Left lung (tissue), 10 donors: ENCODE measurements around the gene SLC19A1. TPM values are rescaled to one million over a fixed set of nuclear protein-coding genes. Genes with fewer than 3 reads are reported as not detected.

ENCODE experiments used
- ATAC-seq: fragments of 200-7000 bp; cut with Tn5 transposase; one replicate; pipeline ENCODE4 v1.9.1; 2020; ENCODE audit warnings: moderate library complexity
- DNase-seq, 4 donors: peaks; one replicate each; pipeline ENCODE4 v3.0.0-alpha.2; 2013 to 2020
- H3K27ac ChIP-seq, 2 donors: fragments of 200-600 bp; sonication (generic) in 1 of 2; one replicate each; pipeline versions ENCODE4 v1.5.0 to v1.8.0; 2020 to 2021
- H3K27me3 ChIP-seq, 2 donors: fragments of 200-600 bp; sonication (generic) in 1 of 2; one replicate each; pipeline versions ENCODE4 v1.5.0 to v1.8.0; 2020 to 2021
- H3K36me3 ChIP-seq, 2 donors: fragments of 200-600 bp; sonication (generic) in 1 of 2; one replicate each; pipeline versions ENCODE4 v1.5.0 to v1.8.0; 2020 to 2021
- H3K4me1 ChIP-seq, 2 donors: fragments of 200-600 bp; one replicate each; pipeline ENCODE4 v1.8.0; 2021
- H3K4me3 ChIP-seq, 2 donors: fragments of 200-600 bp; sonication (generic) in 1 of 2; one replicate each; pipeline versions ENCODE4 v1.5.0 to v1.8.0; 2020 to 2021; ENCODE audit warnings: mild to moderate bottlenecking in 1 of 2
- H3K9me3 ChIP-seq, 2 donors: fragments of 200-600 bp; sonication (generic) in 1 of 2; one replicate each; pipeline versions ENCODE4 v1.5.0 to v1.8.0; 2020 to 2021
- CTCF ChIP-seq, 2 donors: fragments of 200-600 bp; sonication (generic) in 1 of 2; IDR thresholded peaks; one replicate each; pipeline versions ENCODE4 v1.5.0 to v1.8.0; 2021; ENCODE audit warnings: antibody characterized with exemption in 2 of 2
- intact Hi-C, 2 donors: fragments of 100-400 bp; cut with DNase I; formaldehyde crosslinking; loops; one replicate each; pipeline versions ENCODE4 v1.11.2 to v1.14.2; 2022
- polyA plus RNA-seq, 6 donors: library from polyadenylated mRNA; unstranded; fragments of 120-200 nt; gene quantifications; one replicate each; pipeline ENCODE4 v1.2.1, GENCODE V29; 2013; ENCODE audit not compliant: insufficient read length in 6 of 6
- total RNA-seq, 2 donors: library from RNA; stranded (reverse); fragmentation: NEBNext Ultra II Directional; extraction: Animal tissue kit (Norgen Biotek cat#: 25700); gene quantifications; one replicate each; pipeline ENCODE4 v1.2.1, GENCODE V29; 2021
- donor health status: DM: no; HTN: yes; CAD: no.
- donor health status: DM: no; HTN: no; CAD: no.

SLC19A1 gene
- total and polyA plus RNA-seq, 8 donors = 22.4 to 50.4 (median 27.2) TPM

GRCh38 chr21:45475797-45476570 lies 66.3 kb downstream of the SLC19A1 start:
- intact Hi-C loops = no loop called here
- Histone ChIP-seq H3K9me3 (no peaks in the 10 kb centered on the region), H3K36me3 (peaks cover 0 to 28% of the 10 kb centered on the region in 2 donors), H3K27ac (no peak overlapping the region), H3K4me1 (peaks cover 22 to 40% of the 10 kb centered on the region in 2 donors), H3K4me3 (no peak overlapping the region), H3K27me3 (no peaks in the 10 kb centered on the region)
- TF ChIP-seq CTCF (IDR thresholded peaks at IDR 0.05) = no peak
- peak in 1 of 4 donors; percentile 63 for DNase-seq
- no peak for ATAC-seq

DNA sequence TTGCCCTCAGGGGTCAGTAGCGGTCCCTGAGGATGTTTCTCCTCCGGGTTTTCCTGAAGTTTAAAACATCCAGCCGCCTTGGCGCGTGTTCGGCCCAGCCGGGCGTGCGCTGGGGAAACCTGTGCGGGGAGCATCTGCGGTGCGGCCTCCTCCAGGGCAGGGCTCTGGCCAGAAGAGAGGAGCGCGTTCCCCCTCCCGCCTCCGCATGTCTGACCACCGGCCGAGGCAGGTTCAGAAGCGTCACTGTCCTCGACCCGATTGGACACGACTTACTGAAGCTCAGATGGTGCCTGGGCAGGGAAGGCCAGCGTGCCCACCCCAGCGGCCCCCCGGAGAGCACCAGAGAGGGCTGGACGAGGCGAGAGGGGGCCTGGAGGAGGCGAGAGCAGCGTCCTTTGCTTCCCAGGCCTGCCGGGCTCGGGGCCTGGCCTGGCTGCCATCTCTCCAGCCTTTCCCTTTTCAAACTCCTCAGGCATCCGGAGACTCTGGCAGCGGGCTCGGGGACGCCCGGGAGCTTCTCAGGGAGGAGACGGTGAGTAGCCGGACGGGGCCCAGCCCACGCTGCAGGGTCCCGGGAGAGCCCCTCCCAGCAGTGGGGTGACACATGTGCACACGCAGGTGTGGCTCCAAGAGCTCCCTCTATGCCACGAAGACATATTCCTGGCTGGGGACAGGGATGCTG lies 67.1 kb downstream of the SLC19A1 start:
- intact Hi-C loops = no loop called here
- DNase-seq (peak in 1 of 4 donors; percentile 76), ATAC-seq (no peak)
- H3K36me3 ChIP-seq = peaks cover 0 to 22% of the 10 kb centered on the region in 2 donors
- H3K27ac ChIP-seq = no peak overlapping the region
- no peak for TF ChIP-seq CTCF (IDR thresholded peaks at IDR 0.05)
- H3K9me3 ChIP-seq = no peaks in the 10 kb centered on the region
- H3K27me3 ChIP-seq = no peaks in the 10 kb centered on the region
- no peak overlapping the region for H3K4me3 ChIP-seq
- H3K4me1 ChIP-seq = peaks cover 27 to 44% of the 10 kb centered on the region in 2 donors

DNA sequence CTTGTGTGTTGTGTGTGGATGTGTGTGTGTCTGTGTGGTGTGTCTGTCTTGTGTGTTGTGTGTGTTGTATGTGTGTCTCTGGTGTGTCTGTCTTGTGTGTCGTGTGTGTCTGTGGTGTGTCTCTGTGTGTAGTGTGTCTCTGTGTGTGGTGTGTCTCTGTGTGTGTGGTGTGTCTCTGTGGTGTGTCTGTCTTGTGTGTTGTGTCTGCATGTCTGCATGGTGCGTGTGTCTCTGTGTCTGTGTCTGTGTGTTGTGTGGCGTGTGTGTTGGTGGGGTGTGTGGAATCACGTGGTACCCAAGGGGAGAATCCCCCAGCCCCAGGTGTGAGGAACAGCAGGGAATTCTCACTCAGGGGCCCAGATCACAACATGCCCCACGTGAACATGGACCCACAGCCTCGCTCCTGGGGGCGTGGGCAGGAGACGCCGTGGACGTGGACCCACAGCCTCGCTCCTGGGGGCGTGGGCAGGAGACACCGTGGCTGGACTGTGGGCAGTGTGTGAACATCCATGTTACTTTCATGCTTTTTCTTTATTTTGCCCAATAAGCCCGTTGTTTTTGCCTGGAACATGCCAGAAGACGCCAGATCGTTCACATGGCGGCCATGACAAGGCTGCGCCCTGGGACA lies 67.8 kb downstream of the SLC19A1 start:
- intact Hi-C loops = no loop called here
- no peaks in the 10 kb centered on the region for H3K9me3 ChIP-seq
- DNase-seq (peak in 1 of 4 donors; percentile 84), ATAC-seq (no peak)
- no peak for TF ChIP-seq CTCF (IDR thresholded peaks at IDR 0.05)
- peaks cover 27 to 39% of the 10 kb centered on the region in 2 donors for H3K4me1 ChIP-seq
- H3K4me3 ChIP-seq = no peak overlapping the region
- H3K27me3 ChIP-seq = no peaks in the 10 kb centered on the region
- no peak overlapping the region for H3K27ac ChIP-seq
- peaks cover 0 to 18% of the 10 kb centered on the region in 2 donors for H3K36me3 ChIP-seq

GRCh38 chr21:45473496-45474322 lies 68.5 kb downstream of the SLC19A1 start:
- DNase-seq (peak in 1 of 4 donors; percentile 70), ATAC-seq (no peak)
- Histone ChIP-seq H3K4me1 (peaks cover 27 to 36% of the 10 kb centered on the region in 2 donors), H3K4me3 (no peak overlapping the region), H3K27ac (no peak overlapping the region), H3K9me3 (no peaks in the 10 kb centered on the region), H3K36me3 (peaks cover 0 to 24% of the 10 kb centered on the region in 2 donors), H3K27me3 (no peaks in the 10 kb centered on the region)
- TF ChIP-seq CTCF (IDR thresholded peaks at IDR 0.05) = no peak
- intact Hi-C loops = no loop called here
